ENCODE measurements around the gene PPP2R3C.

- TF ChIP-seq POLR2AphosphoS5 (IDR thresholded peaks at IDR 0.05; ENCODE audit: borderline replicate concordance, low read depth, low read length) (no peak), EZH2 (IDR thresholded peaks at IDR 0.05) (no peak), FOXP2 (optimal IDR thresholded peaks at IDR 0.05; ENCODE audit: control extremely low read depth, extremely low read length, insufficient read depth) (no peak)
Measured at GRCh38 chr14:35147711-35148110, 25.9 kb upstream of the PPP2R3C start.

Measured in SK-N-MC (cell line).